Activated naive CD4-positive, alpha-beta T cell treated with anti-CD3 and anti-CD28 coated beads for 36 hours (primary cell): ENCODE data around the gene ACTL9. TPM values are rescaled to one million over a fixed set of nuclear protein-coding genes. Genes with fewer than 3 reads are reported as not detected.

Experiments
- CTCF ChIA-PET: fragments of 350-600 bp; sonication (Branson Sonifier 250); formaldehyde crosslinking; loops from one replicate; lab custom pipeline; 2021; ENCODE audit warnings: antibody characterized with exemption; lab: Charles Lee
- DNase-seq: peaks from one replicate; pipeline ENCODE4 v3.0.0-alpha.2; 2020
- H3K27ac Mint-ChIP-seq: one replicate; pipeline ENCODE4 v1.8.0; 2021; ENCODE audit warnings: mild to moderate bottlenecking, mixed read lengths
- H3K27me3 Mint-ChIP-seq: one replicate; pipeline ENCODE4 v1.8.0; 2021; ENCODE audit warnings: low read depth, mixed read lengths
- H3K36me3 Mint-ChIP-seq: one replicate; pipeline ENCODE4 v1.8.0; 2021; ENCODE audit warnings: low read depth, mixed read lengths
- H3K4me1 Mint-ChIP-seq: one replicate; pipeline ENCODE4 v1.8.0; 2021; ENCODE audit warnings: low read depth, mixed read lengths
- H3K4me3 Mint-ChIP-seq: one replicate; pipeline ENCODE4 v1.8.0; 2021; ENCODE audit warnings: mild to moderate bottlenecking, moderate library complexity, mixed read lengths
- H3K9me3 Mint-ChIP-seq: one replicate; pipeline ENCODE4 v1.8.0; 2021; ENCODE audit warnings: mixed read lengths
- intact Hi-C: fragments of 100-400 bp; cut with micrococcal nuclease; formaldehyde crosslinking; loops from one replicate; pipeline ENCODE4 v1.15.1; 2023
- total RNA-seq, 2 experiments: library from RNA; stranded (reverse); gene quantifications; one replicate each; pipeline ENCODE4 v1.2.3, GENCODE V29; 2021

Gene ACTL9
- total RNA-seq, 2 experiments from 2014 or later: not detected

- DNase-seq: no peak
- no peaks in the 10 kb centered on the region for H3K27me3 Mint-ChIP-seq
- intact Hi-C loops: no loop called here
- H3K27ac Mint-ChIP-seq: no peak overlapping the region
- H3K36me3 Mint-ChIP-seq: no peaks in the 10 kb centered on the region
- H3K4me3 Mint-ChIP-seq: no peak overlapping the region
- H3K9me3 Mint-ChIP-seq: no peaks in the 10 kb centered on the region
- CTCF ChIA-PET: no interaction called here
- no peaks in the 10 kb centered on the region for H3K4me1 Mint-ChIP-seq
Observed at GRCh38 chr19:8682472-8682871, 16.1 kb downstream of the ACTL9 start.

- no peak overlapping the region for H3K4me3 Mint-ChIP-seq
- H3K27ac Mint-ChIP-seq: no peak overlapping the region
- H3K4me1 Mint-ChIP-seq: no peaks in the 10 kb centered on the region
- DNase-seq: no peak
- no peaks in the 10 kb centered on the region for H3K27me3 Mint-ChIP-seq
- intact Hi-C loops: no loop called here
- H3K9me3 Mint-ChIP-seq: no peaks in the 10 kb centered on the region
- H3K36me3 Mint-ChIP-seq: no peaks in the 10 kb centered on the region
- CTCF ChIA-PET: interaction anchor here (1.4 kb wide), 1 partner anchor 13 kb away, joined by 4 read pairs; no protein-coding TSS in a partner anchor
Observed at GRCh38 chr19:8681345-8682029, 17.1 kb downstream of the ACTL9 start.

GRCh38 chr19:8680676-8681344, 17.8 kb downstream of the ACTL9 start:
- no peaks in the 10 kb centered on the region for H3K36me3 Mint-ChIP-seq
- H3K27ac Mint-ChIP-seq: no peak overlapping the region
- no peaks in the 10 kb centered on the region for H3K27me3 Mint-ChIP-seq
- intact Hi-C loops: no loop called here
- no peaks in the 10 kb centered on the region for H3K9me3 Mint-ChIP-seq
- CTCF ChIA-PET: interaction anchor here (1.4 kb wide), 1 partner anchor 13 kb away, joined by 4 read pairs; no protein-coding TSS in a partner anchor
- DNase-seq: no peak
- H3K4me1 Mint-ChIP-seq: no peaks in the 10 kb centered on the region
- H3K4me3 Mint-ChIP-seq: no peak overlapping the region

- CTCF ChIA-PET: no interaction called here
Observed at GRCh38 chr19:8678244-8678807, 20.3 kb downstream of the ACTL9 start.

GRCh38 chr19:8675066-8675465, 23.5 kb downstream of the ACTL9 start:
- Mint-ChIP-seq H3K4me1 (peaks cover 11% of the 10 kb centered on the region), H3K27me3 (no peaks in the 10 kb centered on the region), H3K4me3 (no peak overlapping the region), H3K27ac (no peak overlapping the region), H3K9me3 (no peaks in the 10 kb centered on the region), H3K36me3 (no peaks in the 10 kb centered on the region)
- intact Hi-C loops: no loop called here
- CTCF ChIA-PET: no interaction called here
- DNase-seq: no peak

More at GRCh38 chr19:8678244-8678807, 20.3 kb downstream of the ACTL9 start:
- Mint-ChIP-seq H3K27me3 (no peaks in the 10 kb centered on the region), H3K9me3 (no peaks in the 10 kb centered on the region), H3K27ac (no peak overlapping the region), H3K4me1 (peaks cover 6% of the 10 kb centered on the region), H3K4me3 (no peak overlapping the region), H3K36me3 (no peaks in the 10 kb centered on the region)
- no peak for DNase-seq
- intact Hi-C loops: no loop called here

GRCh38 chr19:8673276-8673891, 25.2 kb downstream of the ACTL9 start:
- no peak for DNase-seq
- Mint-ChIP-seq H3K4me3 (no peak overlapping the region), H3K27me3 (no peaks in the 10 kb centered on the region), H3K36me3 (no peaks in the 10 kb centered on the region), H3K4me1 (peaks cover 12% of the 10 kb centered on the region), H3K27ac (no peak overlapping the region), H3K9me3 (no peaks in the 10 kb centered on the region)
- intact Hi-C loops: no loop called here
- CTCF ChIA-PET: no interaction called here

- DNase-seq: no peak
- intact Hi-C loops: no loop called here
- Mint-ChIP-seq H3K27ac (no peak overlapping the region), H3K4me1 (peaks cover 26% of the 10 kb centered on the region), H3K4me3 (no peak overlapping the region), H3K9me3 (no peaks in the 10 kb centered on the region), H3K27me3 (no peaks in the 10 kb centered on the region), H3K36me3 (no peaks in the 10 kb centered on the region)
- CTCF ChIA-PET: interaction anchor here (1.0 to 1.3 kb wide), 3 partner anchors 12 to 88 kb away, joined by 3 read pairs; no protein-coding TSS in a partner anchor
Observed at GRCh38 chr19:8666814-8667405, 31.7 kb downstream of the ACTL9 start.

GRCh38 chr19:8665468-8666213, 33.0 kb downstream of the ACTL9 start:
- no peaks in the 10 kb centered on the region for H3K27me3 Mint-ChIP-seq
- peak; percentile 15 for DNase-seq
- intact Hi-C loops: no loop called here
- no peak overlapping the region for H3K4me3 Mint-ChIP-seq
- H3K36me3 Mint-ChIP-seq: no peaks in the 10 kb centered on the region
- no peaks in the 10 kb centered on the region for H3K9me3 Mint-ChIP-seq
- CTCF ChIA-PET: interaction anchor here (0.6 to 1.7 kb wide), 4 partner anchors 11 to 87 kb away, joined by 3 to 9 read pairs (median 4); no protein-coding TSS in a partner anchor
- no peak overlapping the region for H3K27ac Mint-ChIP-seq
- peaks cover 21% of the 10 kb centered on the region for H3K4me1 Mint-ChIP-seq

- CTCF ChIA-PET: interaction anchor here (0.5 to 1.7 kb wide), 4 partner anchors 10 to 83 kb away, joined by 3 to 9 read pairs (median 4); no protein-coding TSS in a partner anchor
- intact Hi-C loops: no loop called here
- H3K9me3 Mint-ChIP-seq: no peaks in the 10 kb centered on the region
Observed at GRCh38 chr19:8664671-8665057, 33.9 kb downstream of the ACTL9 start.

GRCh38 chr19:8663920-8664670, 34.5 kb downstream of the ACTL9 start:
- intact Hi-C loops: no loop called here

More at GRCh38 chr19:8664671-8665057, 33.9 kb downstream of the ACTL9 start:
- Mint-ChIP-seq H3K27me3 (no peaks in the 10 kb centered on the region), H3K36me3 (no peaks in the 10 kb centered on the region), H3K4me1 (peaks cover 21% of the 10 kb centered on the region), H3K27ac (no peak overlapping the region), H3K4me3 (no peak overlapping the region)
- DNase-seq: no peak

GRCh38 chr19:8662263-8662662, 36.3 kb downstream of the ACTL9 start:
- no peak for DNase-seq
- Mint-ChIP-seq H3K9me3 (no peaks in the 10 kb centered on the region), H3K4me3 (no peak overlapping the region), H3K36me3 (no peaks in the 10 kb centered on the region), H3K27me3 (no peaks in the 10 kb centered on the region), H3K4me1 (peaks cover 17% of the 10 kb centered on the region), H3K27ac (no peak overlapping the region)
- intact Hi-C loops: no loop called here
- CTCF ChIA-PET: interaction anchor here (0.7 kb wide), 1 partner anchor 480 kb away, joined by 3 read pairs; no protein-coding TSS in a partner anchor

More at GRCh38 chr19:8663920-8664670, 34.5 kb downstream of the ACTL9 start:
- Mint-ChIP-seq H3K36me3 (no peaks in the 10 kb centered on the region), H3K4me3 (no peak overlapping the region), H3K9me3 (no peaks in the 10 kb centered on the region), H3K27me3 (no peaks in the 10 kb centered on the region), H3K27ac (no peak overlapping the region), H3K4me1 (peaks cover 21% of the 10 kb centered on the region)
- CTCF ChIA-PET: interaction anchor here (0.5 to 1.5 kb wide), 6 partner anchors 10 to 473 kb away, joined by 3 to 9 read pairs (median 5); no protein-coding TSS in a partner anchor
- DNase-seq: peak; percentile 65
